Measurements from ENCODE around the gene ARNT2. TPM values are rescaled to one million over a fixed set of nuclear protein-coding genes. Genes with fewer than 3 reads are reported as not detected.

The ARNT2 gene
- total and polyA plus RNA-seq, 2 experiments from 2014 or later = 4.6 to 11.6 TPM

GRCh38 chr15:80559761-80560160, 155.6 kb downstream of the ARNT2 start:
- DNase-seq (ENCODE audit: low spot score) (no peak), ATAC-seq (no peak)
- H3K4me1 Mint-ChIP-seq = peaks cover 6% of the 10 kb centered on the region
- Histone ChIP-seq H3F3A (replicated peaks; ENCODE audit: low read depth) (no peaks in the 10 kb centered on the region), H3K4me1 (ENCODE audit: insufficient read depth) (no peaks in the 10 kb centered on the region), H3K9me2 (ENCODE audit: insufficient read depth) (no peaks in the 10 kb centered on the region), H3K4me2 (no peak overlapping the region), H3K79me2 (replicated peaks; ENCODE audit: insufficient read depth) (no peaks in the 10 kb centered on the region), H2AFZ (no peak overlapping the region), H3K27ac (ENCODE audit: low read depth) (no peak overlapping the region), H4K20me1 (replicated peaks; ENCODE audit: insufficient read depth) (no peaks in the 10 kb centered on the region), H3K27me3 (ENCODE audit: insufficient read depth) (no peaks in the 10 kb centered on the region), H3K4me3 (no peak overlapping the region), H3K36me3 (ENCODE audit: insufficient read depth) (no peaks in the 10 kb centered on the region)
- no peak for TF ChIP-seq ZNF114 (CRISPR knock-in tag; IDR thresholded peaks at IDR 0.05)
- no peak for TF ChIP-seq ZNF331 (CRISPR knock-in tag; IDR thresholded peaks at IDR 0.05; ENCODE audit: low read depth)
- TF ChIP-seq, protein P1, sequence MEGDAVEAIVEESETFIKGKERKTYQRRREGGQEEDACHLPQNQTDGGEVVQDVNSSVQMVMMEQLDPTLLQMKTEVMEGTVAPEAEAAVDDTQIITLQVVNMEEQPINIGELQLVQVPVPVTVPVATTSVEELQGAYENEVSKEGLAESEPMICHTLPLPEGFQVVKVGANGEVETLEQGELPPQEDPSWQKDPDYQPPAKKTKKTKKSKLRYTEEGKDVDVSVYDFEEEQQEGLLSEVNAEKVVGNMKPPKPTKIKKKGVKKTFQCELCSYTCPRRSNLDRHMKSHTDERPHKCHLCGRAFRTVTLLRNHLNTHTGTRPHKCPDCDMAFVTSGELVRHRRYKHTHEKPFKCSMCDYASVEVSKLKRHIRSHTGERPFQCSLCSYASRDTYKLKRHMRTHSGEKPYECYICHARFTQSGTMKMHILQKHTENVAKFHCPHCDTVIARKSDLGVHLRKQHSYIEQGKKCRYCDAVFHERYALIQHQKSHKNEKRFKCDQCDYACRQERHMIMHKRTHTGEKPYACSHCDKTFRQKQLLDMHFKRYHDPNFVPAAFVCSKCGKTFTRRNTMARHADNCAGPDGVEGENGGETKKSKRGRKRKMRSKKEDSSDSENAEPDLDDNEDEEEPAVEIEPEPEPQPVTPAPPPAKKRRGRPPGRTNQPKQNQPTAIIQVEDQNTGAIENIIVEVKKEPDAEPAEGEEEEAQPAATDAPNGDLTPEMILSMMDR (conservative IDR thresholded peaks at IDR 0.05; ENCODE audit: low read depth in 2 of 2) = no peak
- TF ChIP-seq EZH2 (IDR thresholded peaks at IDR 0.05; ENCODE audit: low read depth, unreplicated experiment) = no peak
- no peak for TF ChIP-seq EZH2phosphoT487 (IDR thresholded peaks at IDR 0.05; ENCODE audit: unreplicated experiment)
- no peak for TF ChIP-seq POLR2AphosphoS5 (IDR thresholded peaks at IDR 0.05; ENCODE audit: low read depth)
- TF ChIP-seq REST (IDR thresholded peaks at IDR 0.05; ENCODE audit: unreplicated experiment) = no peak
- no peak for TF ChIP-seq ZNF462 (CRISPR knock-in tag; IDR thresholded peaks at IDR 0.05)
- no peak for TF ChIP-seq CREB1 (CRISPR knock-in tag; IDR thresholded peaks at IDR 0.05; ENCODE audit: low read depth)
- TF ChIP-seq, protein P2, sequence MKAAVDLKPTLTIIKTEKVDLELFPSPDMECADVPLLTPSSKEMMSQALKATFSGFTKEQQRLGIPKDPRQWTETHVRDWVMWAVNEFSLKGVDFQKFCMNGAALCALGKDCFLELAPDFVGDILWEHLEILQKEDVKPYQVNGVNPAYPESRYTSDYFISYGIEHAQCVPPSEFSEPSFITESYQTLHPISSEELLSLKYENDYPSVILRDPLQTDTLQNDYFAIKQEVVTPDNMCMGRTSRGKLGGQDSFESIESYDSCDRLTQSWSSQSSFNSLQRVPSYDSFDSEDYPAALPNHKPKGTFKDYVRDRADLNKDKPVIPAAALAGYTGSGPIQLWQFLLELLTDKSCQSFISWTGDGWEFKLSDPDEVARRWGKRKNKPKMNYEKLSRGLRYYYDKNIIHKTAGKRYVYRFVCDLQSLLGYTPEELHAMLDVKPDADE (IDR thresholded peaks at IDR 0.05) = no peak
- TF ChIP-seq STAT1 (IDR thresholded peaks at IDR 0.05; ENCODE audit: unreplicated experiment) = no peak
- no peak for TF ChIP-seq JUNB (IDR thresholded peaks at IDR 0.05; ENCODE audit: unreplicated experiment)
- no peak for TF ChIP-seq NANOG (IDR thresholded peaks at IDR 0.05; ENCODE audit: borderline replicate concordance)
- H3K4me3 Mint-ChIP-seq = no peak overlapping the region
- no peak overlapping the region for H3K27ac Mint-ChIP-seq
- no peaks in the 10 kb centered on the region for H3K9me3 Mint-ChIP-seq
- H3K36me3 Mint-ChIP-seq (ENCODE audit: low read depth) = peaks cover 13% of the 10 kb centered on the region; the same call in 2 of the 3 replicates
- H3K27me3 Mint-ChIP-seq (ENCODE audit: insufficient read depth, low read depth, poor library complexity) = peaks cover 2% of the 10 kb centered on the region
